GM12872 (cell line): ENCODE data around the gene CRCP.

ENCODE experiments used
- CTCF ChIP-seq: IDR thresholded peaks from 3 replicates; pipeline ENCODE4 v1.5.1; 2011; ENCODE audit warnings: low read depth, mild to moderate bottlenecking, low read length, moderate library complexity; ENCODE audit not compliant: insufficient read depth

CRCP gene

GRCh38 chr7:66146701-66147100 lies 32.1 kb downstream of the CRCP start:
- TF ChIP-seq CTCF = no peak

- TF ChIP-seq CTCF = no peak
Measured at GRCh38 chr7:66150471-66150870, 35.8 kb downstream of the CRCP start.

GRCh38 chr7:66152371-66153191 lies 37.9 kb downstream of the CRCP start:
- no peak for TF ChIP-seq CTCF

- TF ChIP-seq CTCF = no peak
Measured at GRCh38 chr7:66153691-66154090, 39.0 kb downstream of the CRCP start.

GRCh38 chr7:66157060-66157459 lies 42.4 kb downstream of the CRCP start:
- no peak for TF ChIP-seq CTCF

GRCh38 chr7:66162622-66163021 lies 48.0 kb downstream of the CRCP start:
- no peak for TF ChIP-seq CTCF

GRCh38 chr7:66163186-66163610 lies 48.6 kb downstream of the CRCP start:
- no peak for TF ChIP-seq CTCF
